ENCODE measurements around the gene KCMF1. TPM values are rescaled to one million over a fixed set of nuclear protein-coding genes. Genes with fewer than 3 reads are reported as not detected.

Gene KCMF1
- total RNA-seq, 1 donor from 2014 or later, result 94.3 TPM

GRCh38 chr2:84953535-84953934 lies 17.4 kb upstream of the KCMF1 start:
- no peak for DNase-seq
- ATAC-seq, result no peak
- intact Hi-C loops (cut with micrococcal nuclease), result no loop called here

GRCh38 chr2:84954329-84954728 lies 16.6 kb upstream of the KCMF1 start:
- intact Hi-C loops (cut with micrococcal nuclease), result no loop called here
- DNase-seq (no peak), ATAC-seq (no peak)

- no peak for ATAC-seq
- intact Hi-C loops (cut with micrococcal nuclease), result no loop called here
- no peak for DNase-seq
Measured at GRCh38 chr2:84956334-84957297, 14.3 kb upstream of the KCMF1 start.

GRCh38 chr2:84957771-84958134 lies 13.2 kb upstream of the KCMF1 start:
- intact Hi-C loops (cut with micrococcal nuclease), result no loop called here
- DNase-seq, result no peak
- ATAC-seq, result no peak

DNA sequence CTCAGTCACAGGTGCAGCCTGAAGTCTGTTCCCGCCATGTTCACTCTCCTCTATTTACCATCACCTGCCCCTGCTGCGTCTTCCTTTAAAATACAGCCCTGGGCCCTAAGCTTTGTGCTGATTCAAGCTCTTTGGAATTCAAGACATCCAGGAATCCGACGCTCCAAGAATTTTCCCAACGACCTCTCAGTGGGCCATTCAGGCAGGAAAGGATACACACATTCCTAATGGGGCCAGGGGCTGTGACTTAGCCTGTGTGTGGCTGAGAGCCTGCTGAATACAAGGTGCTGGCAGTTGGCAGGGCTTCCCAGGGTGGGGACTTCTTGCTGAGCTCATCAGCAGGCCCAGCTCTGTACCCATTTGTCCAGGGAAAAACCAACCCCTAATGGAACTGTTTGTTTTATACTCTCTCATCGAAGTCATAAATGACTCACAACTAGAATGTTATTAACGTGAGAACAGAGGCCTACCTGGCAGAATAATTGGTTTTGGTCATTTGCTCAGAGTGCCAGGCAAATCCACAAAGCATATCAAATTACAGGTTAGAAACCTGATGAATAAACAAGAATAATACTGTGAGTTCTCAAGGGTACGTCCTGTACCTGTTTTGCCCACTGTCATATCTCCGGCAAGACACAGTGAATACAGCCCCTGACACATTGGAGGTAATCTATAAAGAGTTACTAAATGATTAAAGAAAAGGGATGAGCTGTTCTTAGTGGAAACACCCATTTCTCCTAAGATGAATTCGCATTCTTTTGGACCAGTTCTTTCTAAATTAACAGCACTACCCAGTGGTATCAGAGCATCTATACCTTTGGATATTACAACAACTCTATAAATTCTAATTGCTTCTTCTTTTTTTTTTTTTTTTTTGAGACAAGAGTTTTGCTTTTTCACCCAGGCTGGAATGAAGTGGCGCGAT lies 12.6 kb upstream of the KCMF1 start:
- DNase-seq (no peak), ATAC-seq (peak; percentile 33)
- intact Hi-C loops (cut with micrococcal nuclease), result no loop called here

- no peak for DNase-seq
- ATAC-seq, result no peak
- intact Hi-C loops (cut with micrococcal nuclease), result no loop called here
Measured at GRCh38 chr2:84959095-84959565, 11.8 kb upstream of the KCMF1 start.

- intact Hi-C loops (cut with micrococcal nuclease), result no loop called here
Measured at GRCh38 chr2:84959566-84960506, 11.1 kb upstream of the KCMF1 start.

GRCh38 chr2:84962917-84963316 lies 8.0 kb upstream of the KCMF1 start:
- ATAC-seq (no peak), DNase-seq (no peak)
- intact Hi-C loops (cut with micrococcal nuclease), result no loop called here

More at GRCh38 chr2:84959566-84960506, 11.1 kb upstream of the KCMF1 start:
- DNase-seq (no peak), ATAC-seq (no peak)

DNA sequence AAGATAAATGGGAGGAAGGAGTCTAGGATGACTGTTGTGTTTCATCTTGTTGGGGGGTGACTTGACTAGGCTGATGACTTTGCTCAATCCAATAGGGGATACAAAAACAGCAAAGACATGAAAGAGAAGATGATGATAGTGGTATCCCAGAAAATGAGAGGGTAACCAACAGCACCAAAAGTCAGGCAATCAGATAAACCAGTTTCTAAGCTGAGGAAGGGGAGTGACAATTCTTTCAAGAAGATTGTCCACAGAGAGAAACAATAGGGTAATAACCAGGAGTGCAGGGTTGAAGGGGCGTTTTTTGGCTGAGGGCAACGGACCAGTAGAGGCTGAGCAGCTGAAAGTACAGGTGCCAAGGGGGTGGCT lies 7.7 kb upstream of the KCMF1 start:
- intact Hi-C loops (cut with micrococcal nuclease), result no loop called here
- ATAC-seq (no peak), DNase-seq (no peak)

DNA sequence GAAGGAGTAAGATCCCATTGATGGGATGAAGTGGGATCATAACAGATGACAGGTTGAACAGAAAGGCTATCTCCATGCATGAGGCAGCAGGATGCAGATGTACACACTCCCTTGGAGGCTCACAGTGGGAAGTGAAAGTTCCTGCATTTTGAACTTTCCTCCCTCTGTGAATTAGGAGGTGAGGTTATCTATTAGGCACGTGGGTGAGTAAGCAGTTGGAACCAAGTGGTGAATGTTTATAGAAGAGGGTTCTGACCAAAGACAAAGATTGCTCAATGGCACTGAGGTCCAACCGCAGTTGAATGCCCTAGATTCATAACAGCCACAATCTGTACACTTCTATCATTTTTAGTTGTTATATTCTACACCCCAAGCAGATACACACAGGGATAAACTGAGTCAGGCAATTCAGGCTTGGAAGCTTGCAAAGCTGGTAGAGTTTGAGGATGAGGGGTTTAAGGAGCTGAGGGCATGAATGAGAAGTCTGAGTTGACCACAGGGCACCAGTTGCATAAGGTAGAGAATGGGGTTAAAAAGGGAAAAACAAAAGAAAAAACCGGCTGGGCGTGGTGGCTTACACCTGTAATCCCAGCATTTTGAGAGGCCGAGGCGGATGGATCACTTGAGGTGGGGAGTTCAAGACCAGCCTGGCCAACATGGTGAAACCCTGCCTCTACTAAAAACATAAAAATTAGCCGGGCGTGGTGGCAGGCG lies 7.1 kb upstream of the KCMF1 start:
- DNase-seq, result no peak
- no peak for ATAC-seq
- intact Hi-C loops (cut with micrococcal nuclease), result no loop called here

GRCh38 chr2:84964406-84965191 lies 6.4 kb upstream of the KCMF1 start:
- intact Hi-C loops (cut with micrococcal nuclease), result no loop called here
- no peak for ATAC-seq
- DNase-seq, result no peak

DNA sequence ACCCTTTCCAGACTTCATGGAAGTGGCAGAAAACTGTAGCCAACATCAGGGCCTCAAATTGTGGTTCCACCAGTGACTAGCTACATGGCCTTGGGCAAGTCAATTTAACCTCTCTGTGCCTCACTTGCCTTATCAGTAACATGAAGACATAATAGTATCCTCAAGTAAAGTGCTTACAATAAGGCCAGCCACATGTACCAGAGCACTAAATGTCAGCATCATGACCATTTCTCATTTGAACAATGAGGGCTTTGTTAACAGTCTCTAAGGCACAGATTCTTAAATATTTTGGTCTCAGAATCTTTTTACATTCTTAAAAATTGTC lies 5.8 kb upstream of the KCMF1 start:
- ATAC-seq (no peak), DNase-seq (no peak)
- intact Hi-C loops (cut with micrococcal nuclease), result no loop called here

- no peak for ATAC-seq
Measured at GRCh38 chr2:84965827-84966226, 5.1 kb upstream of the KCMF1 start.

GRCh38 chr2:84966731-84967130 lies 4.2 kb upstream of the KCMF1 start:
- DNase-seq, result no peak
- intact Hi-C loops (cut with micrococcal nuclease), result no loop called here
- ATAC-seq, result no peak

More at GRCh38 chr2:84965827-84966226, 5.1 kb upstream of the KCMF1 start:
- no peak for DNase-seq
- intact Hi-C loops (cut with micrococcal nuclease), result no loop called here

GRCh38 chr2:84969511-84970209 lies 1.3 kb upstream of the KCMF1 start:
- no peak for ATAC-seq
- no peak for DNase-seq
- intact Hi-C loops (cut with micrococcal nuclease), result no loop called here

DNA sequence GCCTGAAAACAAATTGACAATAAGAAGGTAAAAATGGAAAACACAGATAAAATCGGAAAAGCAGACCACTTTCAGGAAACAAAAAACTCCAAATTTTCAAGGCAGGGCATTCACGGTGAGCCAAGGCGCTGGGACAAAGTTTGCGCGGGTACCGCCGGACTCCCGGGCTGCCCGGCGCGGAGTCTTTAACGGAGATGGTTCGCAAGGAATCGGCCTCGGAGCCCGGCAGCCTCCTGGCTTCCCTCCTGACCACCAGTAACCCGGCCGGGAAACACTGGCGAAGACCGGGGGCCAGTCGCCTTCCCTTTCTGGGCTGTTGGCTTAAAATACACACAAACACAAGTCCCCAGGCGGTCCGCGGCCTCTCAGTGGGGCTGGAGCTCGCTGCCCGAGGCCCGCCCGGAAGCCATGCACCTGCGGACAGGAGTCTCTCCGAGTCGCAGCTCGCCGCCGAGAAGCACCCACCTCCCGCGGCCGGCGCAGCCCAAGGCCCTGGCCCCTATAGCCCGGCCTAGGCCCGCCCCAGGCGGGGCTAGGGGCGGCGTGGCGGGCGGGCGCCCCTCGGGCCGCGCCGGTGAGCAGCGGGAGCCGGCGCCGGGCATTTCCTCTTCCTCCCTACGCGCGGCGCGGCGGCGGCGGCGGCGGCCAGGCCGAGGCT lies 622 bp upstream of the KCMF1 start:
- DNase-seq (peak; percentile 78), ATAC-seq (peak; percentile 74)
- intact Hi-C loops (cut with micrococcal nuclease), result no loop called here
